Stimulated activated CD8-positive, alpha-beta memory T cell treated with anti-CD3 and anti-CD28 coated beads, Interleukin-7, amount 100 ng/mL, for 24 hours (primary cell): ENCODE measurements around the gene ANKRD60.

Source experiments
- DNase-seq: peaks from one replicate; pipeline ENCODE4 v3.0.0-alpha.2; 2020; ENCODE audit warnings: low read depth

ANKRD60 gene, protein sequence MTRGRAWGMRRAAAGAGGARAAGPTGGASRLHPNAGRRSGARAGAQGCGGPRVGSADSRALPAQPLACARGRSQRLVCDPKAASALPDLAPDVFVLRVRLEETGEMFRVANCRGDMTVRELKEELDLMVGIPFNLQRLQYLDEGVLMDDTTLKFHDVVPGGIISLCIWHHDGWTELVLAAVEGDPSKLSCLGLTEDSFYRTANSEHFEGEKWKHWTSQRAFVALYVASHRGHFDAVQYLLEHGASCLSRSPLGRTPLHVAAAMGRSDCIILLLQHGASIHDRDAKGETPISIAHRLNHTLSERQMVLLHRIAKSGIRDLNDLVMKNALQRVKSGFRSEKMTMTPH

DNA sequence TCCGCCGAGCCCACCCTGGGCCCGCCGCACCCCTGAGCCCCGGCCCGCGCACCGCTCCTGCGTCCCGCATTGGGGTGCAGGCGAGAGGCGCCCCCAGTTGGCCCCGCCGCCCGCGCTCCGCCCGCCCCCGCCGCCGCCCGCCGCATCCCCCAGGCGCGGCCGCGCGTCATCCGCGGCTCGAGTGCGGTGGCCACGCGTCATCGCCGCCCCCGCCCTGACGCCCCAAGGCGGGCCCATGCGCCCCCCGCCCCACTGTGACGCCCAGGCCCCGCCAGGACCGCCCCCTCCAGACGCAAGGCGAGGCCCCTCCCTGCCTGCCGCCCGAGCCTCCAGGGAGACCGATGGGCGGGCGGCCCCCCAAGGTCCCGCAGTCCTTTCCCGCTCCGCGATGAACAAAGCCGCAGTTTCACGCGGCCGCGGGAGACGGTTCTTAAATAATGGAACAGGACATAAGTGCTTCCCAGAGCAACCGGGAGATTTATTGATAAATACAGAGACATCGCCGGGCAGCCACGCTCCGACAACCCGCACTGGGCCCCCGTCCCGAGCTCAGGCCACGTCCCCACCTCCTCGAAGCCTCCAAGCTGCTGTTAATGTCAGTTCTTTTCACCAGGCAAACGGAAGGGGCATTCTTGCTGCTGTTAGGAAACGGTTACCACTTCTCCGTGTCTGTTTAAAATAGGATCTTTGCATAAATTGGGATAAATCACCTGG, at the start of gene ANKRD60:
ANKRD60 (minus strand) TSS at position 170 of the 714 bp plus-strand sequence; CDS start at position 170, 0 bp downstream.
- DNase-seq, result no peak

DNA sequence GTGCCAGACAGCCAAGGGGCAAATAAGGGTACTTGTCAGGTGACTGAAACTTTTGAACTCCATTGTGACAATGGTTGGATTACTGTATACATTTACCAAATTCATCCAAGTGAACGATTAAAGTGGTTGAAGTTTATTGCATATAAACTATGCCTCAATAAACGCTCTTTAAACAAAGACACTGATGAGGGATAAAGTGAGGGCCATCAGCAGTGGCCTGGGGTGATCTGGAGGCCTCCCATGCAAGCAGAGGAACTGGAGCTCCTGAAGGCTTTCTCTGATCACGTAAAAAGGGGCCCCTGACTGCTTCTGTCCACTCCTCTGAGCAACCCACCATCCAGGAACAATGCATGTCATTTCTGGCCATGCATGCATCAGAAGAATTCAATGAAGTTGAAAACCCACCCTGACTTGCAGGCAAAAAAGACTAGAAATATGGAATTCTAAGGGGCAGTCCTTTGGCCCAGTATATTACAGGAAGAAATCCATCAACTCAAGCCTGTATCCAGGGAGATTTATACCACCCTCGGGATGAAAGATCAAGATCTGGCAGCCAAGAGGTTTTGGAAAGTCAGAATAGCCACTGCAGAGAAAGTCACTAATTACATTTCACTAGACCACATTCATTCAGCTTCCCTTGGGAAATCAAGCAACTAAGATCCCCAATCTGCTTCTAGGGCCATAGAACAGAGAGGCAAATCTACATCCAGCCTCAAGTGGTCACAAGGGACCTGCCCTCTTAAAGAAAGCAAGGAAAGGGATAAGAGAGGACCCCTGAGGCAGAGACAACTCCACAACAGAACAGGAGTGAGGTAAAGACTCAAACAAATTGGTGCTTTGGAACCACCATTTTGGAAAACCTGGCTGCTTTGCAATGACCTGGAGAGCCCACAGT, 49.4 kb upstream of the ANKRD60 start:
- DNase-seq, result no peak

DNA sequence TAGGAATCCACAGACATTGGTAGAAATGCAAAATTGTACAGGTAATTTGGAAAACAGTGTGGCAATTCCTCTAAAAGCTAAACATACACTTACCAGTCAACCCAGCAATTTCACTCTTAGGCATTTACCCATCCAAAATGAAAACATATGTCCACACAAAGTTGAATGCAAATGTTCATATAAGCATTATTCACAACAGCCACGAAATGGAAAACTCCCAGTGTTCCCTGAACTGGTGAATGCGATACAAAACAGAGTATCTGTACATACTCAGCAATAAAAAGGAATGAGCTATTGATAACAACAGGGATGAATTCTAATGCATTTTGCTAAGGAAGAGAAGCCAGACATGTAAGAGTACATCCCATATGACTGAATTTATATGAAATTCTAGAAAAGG, 48.7 kb upstream of the ANKRD60 start:
- DNase-seq, result no peak

DNA sequence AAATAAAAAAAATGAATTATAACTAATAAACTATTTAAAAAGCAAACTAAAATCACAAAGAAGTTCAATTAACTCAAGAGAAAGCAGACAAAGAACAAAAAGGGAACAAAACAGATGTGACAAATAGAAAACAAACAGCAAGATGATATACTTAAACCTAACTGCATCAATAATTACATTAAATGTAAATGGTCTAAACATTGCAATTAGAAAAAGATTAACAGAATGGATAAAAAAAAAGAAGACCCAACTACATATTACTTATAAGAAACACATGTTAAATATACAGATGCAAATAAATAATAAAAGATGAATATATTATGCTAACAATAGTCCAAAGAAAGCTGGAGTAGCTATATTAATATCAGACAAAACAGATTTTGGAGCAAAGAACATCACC, 45.9 kb upstream of the ANKRD60 start:
- no peak for DNase-seq

DNA sequence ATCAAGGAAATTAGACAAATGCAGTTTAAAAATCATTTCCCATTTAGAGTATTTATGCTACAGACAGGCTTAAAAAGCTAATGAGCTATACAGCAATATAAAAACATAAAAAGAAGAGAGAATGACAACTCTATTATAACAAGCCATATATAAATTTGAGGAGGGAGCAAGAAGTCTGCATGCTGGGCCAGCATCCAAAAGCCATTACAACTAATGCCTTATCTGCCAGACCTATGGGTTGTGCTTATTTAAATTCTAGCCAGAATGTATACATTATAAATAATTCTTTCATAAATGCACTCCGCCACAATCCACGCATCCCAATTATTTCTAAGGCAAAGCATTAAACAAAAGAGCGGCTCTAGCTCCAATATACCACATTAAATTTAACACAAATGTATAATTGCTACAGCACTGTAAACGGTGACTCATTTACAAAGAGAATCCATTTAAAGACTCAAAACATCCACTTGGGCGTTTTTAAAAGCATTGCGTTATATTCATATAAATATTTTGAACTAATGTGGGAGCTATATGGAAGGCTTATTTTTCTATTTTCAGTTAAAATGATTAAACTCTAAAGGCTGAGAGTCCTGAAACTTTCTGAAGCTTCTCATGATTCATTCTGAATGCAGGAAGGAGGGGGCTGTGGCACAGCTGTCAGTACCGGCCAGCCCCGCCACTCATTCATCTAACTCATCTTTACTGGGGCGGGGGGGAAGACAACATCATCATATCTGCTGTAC, 43.3 kb upstream of the ANKRD60 start:
- no peak for DNase-seq

DNA sequence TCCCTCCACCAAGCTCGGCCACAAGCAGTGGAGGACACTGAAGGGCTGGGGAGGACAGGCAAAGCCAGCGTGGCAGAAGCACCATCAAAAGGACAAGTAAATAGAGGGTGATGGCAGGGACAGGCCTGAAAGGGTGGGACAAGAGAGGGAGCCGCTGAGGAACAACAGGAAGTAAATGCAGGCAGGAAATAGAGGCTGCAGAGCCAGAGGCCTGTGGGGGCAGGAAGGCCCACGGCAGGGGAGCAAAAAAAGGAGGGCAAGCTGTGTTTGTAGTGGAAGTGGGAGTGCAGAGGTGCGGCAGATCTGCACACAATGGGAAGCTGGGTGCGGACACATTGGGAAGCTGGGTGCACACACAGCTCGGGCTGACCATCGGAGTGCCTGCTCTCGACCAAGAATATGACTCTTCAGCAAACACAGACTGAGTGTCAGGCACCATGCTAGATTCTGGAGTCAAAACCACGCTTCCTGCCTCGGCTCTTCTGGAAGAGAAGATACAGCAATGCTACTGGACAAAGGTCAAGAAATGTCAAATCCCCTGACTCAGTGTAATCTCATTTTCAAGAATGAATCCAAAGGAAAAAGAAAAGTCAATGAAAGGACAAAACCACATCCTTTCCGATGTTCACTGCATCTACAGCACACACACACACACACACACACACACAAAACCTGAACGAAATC, 40.6 kb upstream of the ANKRD60 start:
- no peak for DNase-seq

- DNase-seq, result no peak
These were observed 40.0 kb upstream of the ANKRD60 start for GRCh38 chr20:58268421-58268821.

GRCh38 chr20:58267389-58268215, 39.1 kb upstream of the ANKRD60 start:
- no peak for DNase-seq

DNA sequence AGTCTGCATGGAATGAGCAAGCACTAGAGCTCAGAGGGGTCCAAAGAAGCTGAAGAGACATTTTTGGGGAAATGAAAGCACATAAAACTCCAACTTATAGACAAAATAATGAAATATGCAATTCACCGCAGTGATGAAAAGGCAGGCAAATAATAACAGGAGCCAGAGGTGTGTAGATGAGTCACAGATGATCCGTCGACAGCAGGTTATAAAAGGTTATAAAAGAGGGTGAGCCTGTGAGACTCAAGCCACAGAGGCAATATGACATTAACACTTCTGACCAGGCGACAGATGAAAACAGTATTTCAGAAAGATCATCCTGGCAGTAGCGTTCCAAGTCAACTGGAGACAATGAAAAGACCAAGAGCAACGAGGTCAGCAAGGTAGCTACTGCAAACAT, 35.8 kb upstream of the ANKRD60 start:
- DNase-seq, result no peak

DNA sequence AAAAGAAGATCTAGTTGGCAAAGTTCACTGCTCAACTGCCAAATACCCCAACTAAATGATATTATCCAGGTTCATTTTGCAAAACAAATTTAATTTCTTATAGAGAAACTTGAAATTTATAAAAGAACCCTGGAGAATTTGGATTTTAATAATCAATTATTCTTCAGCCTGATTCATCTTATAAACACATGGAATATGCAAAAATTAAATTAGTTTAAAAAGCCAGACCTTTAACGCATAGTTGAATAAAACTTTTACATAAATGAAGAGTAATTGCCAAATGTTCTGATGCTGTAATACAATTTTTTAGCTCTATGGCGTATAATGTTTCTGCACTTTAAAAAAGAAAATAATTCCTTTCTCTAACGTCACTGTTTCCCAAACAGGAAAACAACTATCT, 33.2 kb upstream of the ANKRD60 start:
- no peak for DNase-seq

- no peak for DNase-seq
These were observed 31.6 kb upstream of the ANKRD60 start for GRCh38 chr20:58260006-58260405.

- DNase-seq, result no peak
These were observed 28.4 kb upstream of the ANKRD60 start for GRCh38 chr20:58256842-58257241.

DNA sequence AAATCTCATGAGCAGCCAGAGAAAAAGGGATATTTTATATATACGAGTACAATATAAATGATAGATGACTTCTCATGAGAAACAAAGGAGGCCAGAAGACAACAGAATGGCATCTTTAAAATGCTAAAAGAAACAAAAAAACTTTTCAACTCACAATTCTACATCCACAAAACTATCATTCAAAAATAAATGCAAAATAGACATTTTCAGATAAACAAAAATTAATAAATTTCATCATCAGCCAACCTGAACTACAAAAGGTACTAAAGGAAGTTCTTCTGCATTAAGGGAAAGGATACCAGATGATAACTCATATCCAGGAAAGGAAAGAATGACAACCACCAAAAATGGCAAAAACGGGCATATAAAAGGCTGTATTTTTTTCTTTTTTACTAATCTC, 27.9 kb upstream of the ANKRD60 start:
- no peak for DNase-seq

DNA sequence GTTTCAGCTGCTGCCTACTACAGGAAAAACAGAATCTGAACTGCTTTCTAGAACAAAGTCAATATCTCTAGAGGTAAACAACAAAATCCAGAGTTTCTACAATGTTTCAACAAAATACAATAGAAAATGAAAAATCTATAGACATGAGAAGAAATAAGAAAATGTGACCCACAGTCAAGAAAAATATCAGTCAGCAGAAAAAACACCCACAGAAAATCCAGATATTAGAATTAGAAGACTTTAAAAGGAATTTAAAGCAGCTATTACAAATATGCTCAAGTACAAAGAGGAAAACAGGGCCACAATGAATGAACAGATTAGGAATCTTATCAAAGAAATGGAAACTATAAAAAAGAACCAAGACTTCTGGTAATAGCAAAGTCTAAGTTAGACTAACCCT, 26.4 kb upstream of the ANKRD60 start:
- DNase-seq, result no peak

DNA sequence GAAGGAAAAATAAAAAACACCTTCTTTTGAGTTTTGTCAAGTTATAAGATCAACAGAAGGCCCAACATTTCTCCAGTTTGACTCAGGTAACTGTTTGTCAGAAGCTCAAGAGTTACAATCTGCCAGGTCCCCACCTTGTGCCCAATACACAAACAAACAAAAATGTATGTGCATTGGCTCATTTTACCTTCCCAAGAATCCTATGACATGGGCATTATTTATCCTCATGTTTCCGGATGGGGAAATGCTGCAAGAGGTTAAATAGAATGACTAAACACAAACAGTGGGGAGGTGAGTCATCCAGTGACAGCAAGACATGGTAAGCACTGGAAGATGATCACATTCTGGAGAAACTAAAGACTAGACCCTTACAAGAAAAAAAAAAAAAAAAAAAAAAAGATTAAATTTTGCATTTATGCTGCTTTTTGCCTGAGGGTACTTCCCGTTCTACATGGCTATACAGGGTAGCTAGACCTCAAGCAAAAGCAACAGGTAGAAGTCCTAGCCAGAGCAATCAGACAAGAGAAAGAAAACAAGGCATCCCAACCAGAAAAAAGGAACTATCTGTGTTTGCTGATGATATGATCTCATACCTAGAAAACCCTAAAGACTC, 23.6 kb upstream of the ANKRD60 start:
- DNase-seq, result no peak

- DNase-seq, result no peak
These were observed 23.0 kb upstream of the ANKRD60 start for GRCh38 chr20:58251348-58251978.

- DNase-seq, result no peak
These were observed 17.9 kb upstream of the ANKRD60 start for GRCh38 chr20:58246346-58246745.

- DNase-seq, result no peak
These were observed 17.5 kb upstream of the ANKRD60 start for GRCh38 chr20:58245931-58246330.

GRCh38 chr20:58245181-58245891, 16.9 kb upstream of the ANKRD60 start:
- no peak for DNase-seq
